Choroid plexus epithelial cell (primary cell): ENCODE results near the gene CTTN.

Experiments
- DNase-seq: peaks from one replicate; pipeline ENCODE4 v3.0.0-alpha.2; 2010; ENCODE audit warnings: low read depth
- H3K4me3 ChIP-seq: 2 replicates; pipeline ENCODE4 v1.5.1; 2011; ENCODE audit warnings: low read depth, mild to moderate bottlenecking, control low read depth, low read length, moderate library complexity
- CTCF ChIP-seq: conservative IDR thresholded peaks from 2 replicates; pipeline ENCODE4 v1.5.1; 2011; ENCODE audit warnings: low read depth, mild to moderate bottlenecking, control low read depth, inconsistent platforms, low read length, moderate library complexity

Gene CTTN

DNA sequence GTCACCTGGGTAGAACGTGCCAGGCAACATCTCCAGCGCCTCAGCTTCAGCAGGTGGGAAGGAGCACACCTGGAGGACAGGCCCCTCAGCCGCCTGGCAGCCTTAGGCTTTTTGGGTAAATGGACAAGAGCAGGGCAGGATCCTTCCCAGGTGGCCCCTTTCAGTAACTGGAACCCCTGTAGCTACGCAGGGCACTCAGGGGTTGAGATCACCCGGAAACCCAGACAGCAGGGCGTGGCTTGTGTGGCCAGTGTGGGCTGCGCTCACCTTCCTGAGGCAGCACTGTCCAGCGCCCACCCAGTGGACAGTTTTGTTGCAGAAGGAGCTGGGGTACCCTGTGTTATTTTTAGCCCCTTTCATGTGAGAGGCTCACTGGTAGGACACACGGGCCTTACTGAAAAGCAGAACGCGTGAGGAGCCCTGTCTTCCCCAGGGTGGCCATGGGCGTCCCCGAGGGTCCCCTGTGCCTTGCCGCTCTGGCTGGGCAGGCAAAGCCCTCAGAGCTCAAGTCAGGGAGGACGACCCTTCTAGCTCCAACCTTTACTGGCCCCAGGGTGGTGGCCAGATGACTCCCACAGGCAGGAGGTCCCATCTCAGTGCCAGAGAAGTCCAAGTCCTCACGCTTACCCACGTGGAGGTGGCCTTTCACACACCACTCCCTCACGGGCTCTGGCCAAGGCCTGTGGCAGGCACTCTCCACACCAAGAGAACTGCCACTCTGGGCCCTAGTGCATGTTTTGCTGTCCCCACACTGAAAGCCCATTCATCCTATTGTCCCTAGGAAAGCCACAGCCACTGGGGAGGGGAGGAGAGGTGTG is 75.8 kb downstream of the CTTN start:
- no peak for DNase-seq
- no peak for TF ChIP-seq CTCF
- H3K4me3 ChIP-seq, result no peak overlapping the region

DNA sequence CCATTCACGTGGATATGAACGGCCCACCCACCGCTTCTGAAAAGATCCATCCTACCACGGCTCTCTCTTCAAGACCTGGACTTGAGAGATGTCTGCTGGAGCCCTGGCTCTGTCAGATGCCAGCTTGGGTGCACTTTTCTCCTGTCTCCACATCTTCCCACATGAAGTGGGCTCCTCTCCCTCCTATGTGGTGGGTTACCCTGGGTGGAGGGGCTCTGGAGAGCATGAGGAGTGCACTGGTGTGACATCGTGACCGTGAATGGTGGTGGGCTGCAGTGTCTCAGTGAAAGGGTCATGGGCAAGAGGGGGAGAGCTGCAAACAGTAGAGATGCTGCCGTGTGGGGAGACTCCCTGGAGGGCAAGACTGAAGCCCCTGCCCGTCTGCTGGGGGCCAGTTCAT is 76.4 kb downstream of the CTTN start:
- DNase-seq, result no peak
- no peak overlapping the region for H3K4me3 ChIP-seq
- no peak for TF ChIP-seq CTCF

- no peak for TF ChIP-seq CTCF
- DNase-seq, result no peak
Observed at GRCh38 chr11:70476669-70477068, 78.3 kb downstream of the CTTN start.

GRCh38 chr11:70477176-70477575 is 78.8 kb downstream of the CTTN start:
- H3K4me3 ChIP-seq, result no peak overlapping the region
- TF ChIP-seq CTCF, result no peak
- no peak for DNase-seq

More at GRCh38 chr11:70476669-70477068, 78.3 kb downstream of the CTTN start:
- no peak overlapping the region for H3K4me3 ChIP-seq

- no peak for DNase-seq
- TF ChIP-seq CTCF, result no peak
- H3K4me3 ChIP-seq, result no peak overlapping the region
Observed at GRCh38 chr11:70477609-70478008, 79.3 kb downstream of the CTTN start.

DNA sequence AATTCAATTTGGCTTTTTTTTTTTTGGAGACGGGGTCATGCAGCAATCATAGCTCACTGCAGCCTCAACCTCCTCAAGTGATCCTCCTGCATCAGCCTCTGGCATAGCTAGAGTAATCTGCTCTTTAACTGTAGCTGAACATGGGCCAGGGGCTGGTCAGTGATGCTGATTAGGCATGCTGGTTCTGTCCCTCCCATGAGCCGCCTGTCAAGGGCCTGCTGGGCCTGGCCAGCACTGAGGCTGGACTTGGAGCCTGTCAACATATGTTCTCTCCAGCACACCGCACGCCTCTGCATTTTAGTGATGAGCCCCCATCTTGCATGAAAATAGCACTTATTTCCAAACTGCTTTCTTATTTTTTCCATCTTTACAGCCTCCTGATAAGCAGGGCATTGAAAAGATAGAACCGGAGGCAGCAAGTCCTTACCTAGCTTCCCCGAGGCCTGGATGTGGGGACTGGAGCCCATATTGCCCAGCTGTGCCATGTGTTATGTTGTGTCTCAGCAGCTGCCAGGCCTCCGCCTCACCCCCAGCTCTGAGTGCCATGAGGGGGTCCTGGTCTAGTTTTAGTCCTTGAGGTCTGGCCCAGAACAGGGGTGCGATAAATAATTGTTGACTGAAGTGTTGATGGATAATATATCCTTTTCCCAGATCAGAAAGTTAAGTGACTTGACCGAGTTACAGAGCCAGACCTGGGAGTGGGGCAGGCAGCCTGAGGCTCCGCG is 80.0 kb downstream of the CTTN start:
- DNase-seq, result no peak
- TF ChIP-seq CTCF, result no peak
- no peak overlapping the region for H3K4me3 ChIP-seq
